Neural progenitor cell (in vitro differentiated cells): ENCODE data around the gene EIF3D. TPM values are rescaled to one million over a fixed set of nuclear protein-coding genes. Genes with fewer than 3 reads are reported as not detected.

ENCODE experiments used
- DNase-seq: peaks from one replicate; pipeline ENCODE4 v3.0.0-alpha.2; 2016; ENCODE audit warnings: low spot score
- H2AFZ ChIP-seq: fragments of 200-600 bp; sonication (generic); replicated peaks from 2 replicates; pipeline ENCODE4 v1.6.1; 2016; ENCODE audit warnings: antibody characterized with exemption
- H3F3A ChIP-seq: fragments of 200-600 bp; sonication (generic); 2 replicates; pipeline ENCODE4 v1.6.1; 2016; ENCODE audit warnings: antibody characterized with exemption, low read depth
- H3K27ac ChIP-seq: fragments of 200-600 bp; sonication (generic); 2 replicates; pipeline ENCODE4 v1.5.1; 2016; ENCODE audit warnings: mild to moderate bottlenecking
- H3K27me3 ChIP-seq: fragments of 200-600 bp; sonication (generic); 2 replicates; pipeline ENCODE4 v1.6.1; 2016; ENCODE audit warnings: mild to moderate bottlenecking, moderate library complexity
- H3K36me3 ChIP-seq: fragments of 200-600 bp; sonication (generic); 2 replicates; pipeline ENCODE4 v1.5.1; 2016
- H3K4me1 ChIP-seq: fragments of 200-600 bp; sonication (generic); 2 replicates; pipeline ENCODE4 v1.6.1; 2016; ENCODE audit warnings: mixed run types
- H3K4me2 ChIP-seq: fragments of 200-600 bp; sonication (generic); 2 replicates; pipeline ENCODE4 v1.6.1; 2016
- H3K4me3 ChIP-seq: fragments of 200-600 bp; sonication (generic); 2 replicates; pipeline ENCODE4 v1.5.1; 2016
- H3K79me2 ChIP-seq: fragments of 200-600 bp; sonication (generic); 2 replicates; pipeline ENCODE4 v1.6.1; 2016; ENCODE audit warnings: low read depth
- H3K9ac ChIP-seq: fragments of 200-600 bp; sonication (generic); 2 replicates; pipeline ENCODE4 v1.6.1; 2016
- H3K9me3 ChIP-seq: fragments of 200-600 bp; sonication (generic); 2 replicates; pipeline ENCODE4 v1.5.1; 2016; ENCODE audit warnings: low read depth
- H4K20me1 ChIP-seq: fragments of 200-600 bp; sonication (generic); 2 replicates; pipeline ENCODE4 v1.6.1; 2016; ENCODE audit warnings: low read depth
- H3K27ac Mint-ChIP-seq: 3 replicates; pipeline ENCODE4 v1.8.0; 2021; ENCODE audit warnings: mixed read lengths
- H3K27me3 Mint-ChIP-seq: 2 replicates; pipeline ENCODE4 v1.8.0; 2022; ENCODE audit warnings: low read depth, mild to moderate bottlenecking, inconsistent platforms, moderate library complexity, mixed read lengths; ENCODE audit not compliant: insufficient read depth
- H3K36me3 Mint-ChIP-seq: 3 replicates; pipeline ENCODE4 v1.8.0; 2021; ENCODE audit warnings: mixed read lengths
- H3K4me1 Mint-ChIP-seq: 3 replicates; pipeline ENCODE4 v1.8.0; 2021; ENCODE audit warnings: mixed read lengths
- H3K4me3 Mint-ChIP-seq: 3 replicates; pipeline ENCODE4 v1.8.0; 2021; ENCODE audit warnings: mild to moderate bottlenecking, moderate library complexity, mixed read lengths
- H3K9me3 Mint-ChIP-seq: 3 replicates; pipeline ENCODE4 v1.8.0; 2020; ENCODE audit warnings: mixed read lengths
- CTCF ChIP-seq: fragments of 200-600 bp; sonication (generic); IDR thresholded peaks from 2 replicates; pipeline ENCODE4 v1.5.1; 2017; ENCODE audit warnings: antibody characterized with exemption, mild to moderate bottlenecking
- EZH2 ChIP-seq: fragments of 200-600 bp; sonication (generic); IDR thresholded peaks from 2 replicates; pipeline ENCODE4 v1.6.1; 2017; ENCODE audit warnings: antibody characterized with exemption, mild to moderate bottlenecking, moderate library complexity
- EZH2phosphoT487 ChIP-seq: fragments of 200-600 bp; sonication (generic); IDR thresholded peaks from 2 replicates; pipeline ENCODE4 v1.6.1; 2017; ENCODE audit warnings: antibody characterized with exemption
- total RNA-seq: library from RNA; depleted of rRNA; stranded (reverse); fragments of >200 nt; gene quantifications from 2 replicates; pipeline ENCODE4 v1.2.3, GENCODE V29; 2015; ENCODE audit warnings: low replicate concordance

Gene EIF3D
- total RNA-seq, 1 donor from 2014 or later, result 361 TPM

- H3K4me1 Mint-ChIP-seq, result no peaks in the 10 kb centered on the region
- Histone ChIP-seq H4K20me1 (no peaks in the 10 kb centered on the region), H3K4me3 (no peak overlapping the region), H3K9me3 (no peaks in the 10 kb centered on the region), H3K4me1 (no peaks in the 10 kb centered on the region), H3K27ac (no peak overlapping the region), H3F3A (no peaks in the 10 kb centered on the region), H2AFZ (no peak overlapping the region), H3K9ac (no peak overlapping the region), H3K4me2 (no peak overlapping the region), H3K36me3 (no peaks in the 10 kb centered on the region), H3K27me3 (no peaks in the 10 kb centered on the region), H3K79me2 (no peaks in the 10 kb centered on the region)
- TF ChIP-seq EZH2phosphoT487 (no peak), EZH2 (no peak), CTCF (no peak)
- no peaks in the 10 kb centered on the region for H3K9me3 Mint-ChIP-seq
- peaks cover 2% of the 10 kb centered on the region for H3K27me3 Mint-ChIP-seq
- H3K27ac Mint-ChIP-seq, result no peak overlapping the region
- H3K4me3 Mint-ChIP-seq, result no peak overlapping the region
- DNase-seq, result no peak
- H3K36me3 Mint-ChIP-seq, result peaks cover 32% of the 10 kb centered on the region
These were observed 37.8 kb downstream of the EIF3D start for GRCh38 chr22:36491155-36491554.

- peaks cover 23% of the 10 kb centered on the region for H3K27me3 ChIP-seq
- H2AFZ ChIP-seq, result no peak overlapping the region
- Mint-ChIP-seq H3K27me3 (peaks cover 2% of the 10 kb centered on the region), H3K9me3 (no peaks in the 10 kb centered on the region), H3K36me3 (peaks cover 23% of the 10 kb centered on the region), H3K4me1 (no peaks in the 10 kb centered on the region), H3K27ac (no peak overlapping the region), H3K4me3 (no peak overlapping the region)
- H3K36me3 ChIP-seq, result no peaks in the 10 kb centered on the region
- H3K4me1 ChIP-seq, result no peaks in the 10 kb centered on the region
- no peaks in the 10 kb centered on the region for H3K9me3 ChIP-seq
- peaks cover 14% of the 10 kb centered on the region for H3F3A ChIP-seq
- H3K4me3 ChIP-seq, result no peak overlapping the region
- H4K20me1 ChIP-seq, result no peaks in the 10 kb centered on the region
- no peak overlapping the region for H3K4me2 ChIP-seq
- H3K9ac ChIP-seq, result no peak overlapping the region
- no peaks in the 10 kb centered on the region for H3K79me2 ChIP-seq
- H3K27ac ChIP-seq, result no peak overlapping the region
- TF ChIP-seq CTCF, result peak; percentile 85
- no peak for TF ChIP-seq EZH2
- no peak for TF ChIP-seq EZH2phosphoT487
- DNase-seq, result peak; percentile 77
These were observed 42.2 kb downstream of the EIF3D start for GRCh38 chr22:36486619-36487384.

GRCh38 chr22:36481393-36482168 lies 47.4 kb downstream of the EIF3D start, which contains the start of gene TXN2:
Gene TXN2 (minus strand): TSS chr22:36481640. CDS start chr22:36480837, 803 bp downstream.
- Histone ChIP-seq H3K79me2 (peaks cover 5% of the 10 kb centered on the region), H3K27ac (peak within 1 kb of the TSS; percentile 94), H3K36me3 (no peaks in the 10 kb centered on the region), H3K27me3 (peaks cover 23% of the 10 kb centered on the region), H3K9me3 (no peaks in the 10 kb centered on the region), H3K4me1 (peaks cover 6% of the 10 kb centered on the region), H3K4me2 (peak within 1 kb of the TSS; percentile 86), H3K4me3 (peak within 1 kb of the TSS; percentile 64), H3F3A (peaks cover 23% of the 10 kb centered on the region), H4K20me1 (no peaks in the 10 kb centered on the region), H3K9ac (peak within 1 kb of the TSS; percentile 65), H2AFZ (peak within 1 kb of the TSS; percentile 84)
- DNase-seq, result peak; percentile 97
- Mint-ChIP-seq H3K4me1 (peaks cover 9% of the 10 kb centered on the region), H3K4me3 (peak within 1 kb of the TSS; percentile 94), H3K36me3 (peaks cover 16% of the 10 kb centered on the region), H3K27ac (peak within 1 kb of the TSS; percentile 99), H3K27me3 (peaks cover 2% of the 10 kb centered on the region), H3K9me3 (no peaks in the 10 kb centered on the region)
- peak; percentile 13 for TF ChIP-seq EZH2
- TF ChIP-seq EZH2phosphoT487, result no peak
